CD4-positive, CD25-positive, alpha-beta regulatory T cell (primary cell): ENCODE results near the gene ATAD5. TPM values are rescaled to one million over a fixed set of nuclear protein-coding genes. Genes with fewer than 3 reads are reported as not detected.
"Not testable (repeated sequence)": the region's sequence is repeated elsewhere in the genome, so short reads cannot be mapped to it uniquely, and the experiment has no call there.

Source experiments
- ATAC-seq, 2 donors: fragments of 150-1000 bp; cut with Tn5 transposase; one replicate each; pipeline ENCODE4 v1.10.0; 2021; ENCODE audit warnings: low read depth in 2 of 2, moderate number of reproducible peaks in 2 of 2, moderate library complexity in 1 of 2
- DNase-seq, 3 donors: peaks; one replicate each; pipeline versions ENCODE4 v3.0.0 to v3.0.0-alpha.2; 2012 to 2022; ENCODE audit warnings: mixed read lengths in 1 of 3
- H3K27ac ChIP-seq: one replicate; pipeline ENCODE4 v1.7.0; 2013; ENCODE audit warnings: mild to moderate bottlenecking, low read length; ENCODE audit not compliant: insufficient read depth, poor library complexity, severe bottlenecking
- H3K27me3 ChIP-seq: one replicate; pipeline ENCODE4 v1.7.0; 2013; ENCODE audit warnings: low read length; ENCODE audit not compliant: control insufficient read depth, insufficient read depth
- H3K36me3 ChIP-seq: one replicate; pipeline ENCODE4 v1.7.0; 2013; ENCODE audit warnings: mild to moderate bottlenecking, low read length, moderate library complexity; ENCODE audit not compliant: control insufficient read depth, insufficient read depth
- H3K4me1 ChIP-seq: 2 replicates; pipeline ENCODE4 v1.7.0; 2013; ENCODE audit warnings: mild to moderate bottlenecking, low read length; ENCODE audit not compliant: insufficient read depth, control insufficient read depth, poor library complexity, severe bottlenecking
- H3K4me3 ChIP-seq: one replicate; pipeline ENCODE4 v1.7.0; 2013; ENCODE audit warnings: low read depth, mild to moderate bottlenecking, low read length, moderate library complexity
- H3K9me3 ChIP-seq, 2 experiments: 1 replicate in 1 of 2; 2 replicates in 1 of 2; pipeline ENCODE4 v1.7.0; 2013; ENCODE audit warnings: low read length in 2 of 2, mild to moderate bottlenecking in 1 of 2, moderate library complexity in 1 of 2; ENCODE audit not compliant: control insufficient read depth in 2 of 2
- H3K27ac Mint-ChIP-seq, 3 donors: one replicate each; pipeline ENCODE4 v1.8.0; 2020 to 2022; ENCODE audit warnings: mild to moderate bottlenecking in 3 of 3, mixed read lengths in 3 of 3, moderate library complexity in 2 of 3
- H3K27me3 Mint-ChIP-seq: one replicate; pipeline ENCODE4 v1.8.0; 2022; ENCODE audit warnings: mild to moderate bottlenecking, mixed read lengths
- H3K36me3 Mint-ChIP-seq: one replicate; pipeline ENCODE4 v1.8.0; 2020; ENCODE audit warnings: mixed read lengths
- H3K4me1 Mint-ChIP-seq, 4 donors: one replicate each; pipeline ENCODE4 v1.8.0; 2020 to 2022; ENCODE audit warnings: mixed read lengths in 4 of 4, mild to moderate bottlenecking in 1 of 4
- H3K4me3 Mint-ChIP-seq, 4 donors: one replicate each; pipeline ENCODE4 v1.8.0; 2020 to 2022; ENCODE audit warnings: mild to moderate bottlenecking in 4 of 4, mixed read lengths in 4 of 4, moderate library complexity in 3 of 4
- H3K9me3 Mint-ChIP-seq, 7 donors: one replicate each; pipeline ENCODE4 v1.8.0; 2020 to 2022; ENCODE audit warnings: mixed read lengths in 7 of 7, mild to moderate bottlenecking in 3 of 7, moderate library complexity in 2 of 7
- polyA plus RNA-seq, 4 donors: library from polyadenylated mRNA; unstranded; fragments of 300-500 nt; fragmentation: Illumina TruSeq; gene quantifications; one replicate each; pipeline ENCODE4 v1.2.3, GENCODE V29; 2021
- total RNA-seq: library from RNA; stranded (reverse); gene quantifications from one replicate; pipeline ENCODE4 v1.2.3, GENCODE V29; 2022

The ATAD5 gene
- total and polyA plus RNA-seq, 5 donors from 2014 or later: 0.72 to 5.7 (median 1.3) TPM

DNA sequence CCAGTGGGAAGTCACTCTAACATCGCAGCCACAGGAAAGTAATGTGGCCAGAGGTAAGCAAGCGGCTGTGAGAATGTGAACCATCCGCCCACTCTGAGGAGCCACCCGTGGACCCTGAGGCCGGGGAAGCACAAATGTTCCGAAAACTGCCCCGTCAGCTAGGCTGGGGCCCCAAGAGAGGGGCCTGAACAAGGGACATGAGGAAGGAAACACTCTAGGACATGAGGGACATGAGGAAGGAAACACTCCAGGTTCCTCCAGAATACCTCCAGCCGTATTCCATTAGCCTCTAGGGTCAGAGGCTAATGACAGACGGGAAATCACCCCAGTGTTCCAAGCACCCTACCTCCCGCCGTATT lies 74.0 kb downstream of the ATAD5 start:
- peak in 1 of 2 donors; percentile 8 for ATAC-seq
- Mint-ChIP-seq H3K4me1 (peaks cover 25 to 71% (median 48%) of the 10 kb centered on the region in 4 donors), H3K27me3 (no peaks in the 10 kb centered on the region), H3K9me3 (no peaks in the 10 kb centered on the region), H3K4me3 (peak overlapping the region; percentile 86 to 96 (median 92)), H3K27ac (peak overlapping the region; percentile 91 to 99 (median 97)), H3K36me3 (peaks cover 11% of the 10 kb centered on the region)
- peak overlapping the region; percentile 78 for H3K27ac ChIP-seq
- H3K9me3 ChIP-seq: no peaks in the 10 kb centered on the region
- H3K36me3 ChIP-seq: peaks cover 22% of the 10 kb centered on the region
- H3K27me3 ChIP-seq: no peaks in the 10 kb centered on the region
- DNase-seq: peak in 1 of 3 donors; percentile 37
- peaks cover 24% of the 10 kb centered on the region for H3K4me1 ChIP-seq
- H3K4me3 ChIP-seq: peak overlapping the region; percentile 95

DNA sequence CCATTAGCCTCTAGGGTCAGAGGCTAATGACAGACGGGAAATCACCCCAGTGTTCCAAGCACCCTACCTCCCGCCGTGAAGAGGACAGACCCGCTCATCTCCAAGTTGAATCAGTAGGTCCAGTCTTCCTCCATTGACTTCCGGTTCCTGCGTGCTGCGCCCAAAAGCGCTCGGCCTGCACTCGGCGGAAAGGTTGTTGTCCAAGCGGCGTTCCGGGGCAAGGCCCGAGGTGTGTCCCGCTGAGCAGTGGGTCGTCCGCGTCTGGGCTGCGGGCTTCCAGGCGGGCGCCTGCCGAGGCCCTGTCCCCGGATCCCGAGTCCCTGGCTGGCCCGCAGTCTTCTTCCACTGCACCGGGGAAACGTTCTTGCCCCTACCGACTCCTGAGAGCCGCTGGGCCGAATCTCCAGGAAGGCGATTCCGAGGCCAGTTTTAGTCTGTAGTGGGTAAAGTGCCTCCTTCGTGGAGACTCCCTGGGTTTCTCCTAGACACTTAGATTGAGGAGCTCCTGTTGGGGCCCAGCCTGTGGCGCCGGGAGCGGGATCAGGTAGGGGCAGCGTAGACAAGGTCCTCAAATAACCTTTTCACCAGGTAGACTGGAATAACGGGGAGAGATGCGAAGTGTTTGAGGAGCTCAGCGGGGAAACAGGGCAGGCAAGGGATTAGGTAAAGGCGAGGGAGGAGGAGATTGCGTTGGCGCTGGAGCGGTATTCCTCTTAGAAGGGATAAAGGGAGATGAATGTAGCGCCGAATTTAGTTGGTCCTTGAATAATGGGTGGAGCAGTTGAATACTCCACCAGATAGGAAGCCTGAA lies 74.5 kb downstream of the ATAD5 start, which contains the start of gene TEFM:
TSS of gene TEFM (minus strand) at position 138 of the 811 bp plus-strand sequence. CDS start at position 98, 40 bp downstream.
- Mint-ChIP-seq H3K27me3 (no peaks in the 10 kb centered on the region), H3K9me3 (no peaks in the 10 kb centered on the region), H3K4me3 (peak within 1 kb of the TSS; percentile 86 to 96 (median 92)), H3K36me3 (peaks cover 11% of the 10 kb centered on the region), H3K4me1 (peaks cover 23 to 67% (median 47%) of the 10 kb centered on the region in 4 donors), H3K27ac (peak within 1 kb of the TSS; percentile 91 to 99 (median 97))
- ATAC-seq (peak; percentile 97 to 98), DNase-seq (peak; percentile 74 to 95 (median 85))
- Histone ChIP-seq H3K36me3 (peaks cover 18% of the 10 kb centered on the region), H3K4me1 (peaks cover 24% of the 10 kb centered on the region), H3K27ac (peak within 1 kb of the TSS; percentile 78), H3K27me3 (no peaks in the 10 kb centered on the region), H3K4me3 (peak within 1 kb of the TSS; percentile 95), H3K9me3 (no peaks in the 10 kb centered on the region)

DNA sequence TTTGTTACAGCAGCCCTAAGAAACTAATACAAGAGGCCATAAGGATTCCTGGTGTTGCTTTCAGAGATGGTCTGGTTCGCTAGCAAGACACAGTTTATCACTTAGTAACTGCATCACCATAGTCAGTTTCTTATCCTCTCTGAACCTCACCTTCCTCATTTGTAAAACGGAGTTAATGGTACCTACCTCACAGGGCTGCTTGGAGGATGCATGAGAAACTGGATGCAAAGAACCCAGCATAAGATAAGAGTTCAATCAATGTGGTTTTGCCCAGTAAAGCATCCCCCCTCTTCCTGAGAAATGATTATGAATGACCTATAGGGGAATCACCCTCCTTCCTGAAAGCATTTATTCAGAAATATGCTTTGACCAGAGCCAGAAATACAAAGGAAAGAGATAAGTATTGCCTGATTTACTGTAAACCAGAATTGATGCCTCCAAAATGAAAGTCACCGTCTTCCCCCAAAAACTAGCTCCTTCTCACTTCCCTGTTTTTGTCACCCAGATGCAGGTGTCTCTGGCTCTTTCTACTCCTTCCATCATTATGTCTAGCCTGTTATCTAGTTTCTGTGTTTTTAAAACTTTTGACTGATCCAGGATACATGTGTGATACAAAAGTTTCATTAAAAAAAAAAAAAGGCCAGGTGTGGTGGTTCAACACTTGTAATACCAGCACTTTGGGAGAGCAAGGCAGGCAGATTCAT lies 77.1 kb downstream of the ATAD5 start:
- H3K27me3 Mint-ChIP-seq: no peaks in the 10 kb centered on the region
- no peak overlapping the region for H3K4me3 ChIP-seq
- peaks cover 14 to 49% (median 31%) of the 10 kb centered on the region in 4 donors for H3K4me1 Mint-ChIP-seq
- H3K36me3 Mint-ChIP-seq: peaks cover 2% of the 10 kb centered on the region
- no peaks in the 10 kb centered on the region for H3K27me3 ChIP-seq
- DNase-seq: no peak
- H3K4me1 ChIP-seq: peaks cover 20% of the 10 kb centered on the region
- peaks cover under 1% of the 10 kb centered on the region for H3K36me3 ChIP-seq
- no peak for ATAC-seq
- no peak overlapping the region for H3K27ac ChIP-seq
- H3K27ac Mint-ChIP-seq: peak overlapping the region in 1 of 3 donors; percentile 38
- peak overlapping the region in 2 of 4 donors; percentile 51 to 80 for H3K4me3 Mint-ChIP-seq
- H3K9me3 ChIP-seq: no peaks in the 10 kb centered on the region
- H3K9me3 Mint-ChIP-seq: no peaks in the 10 kb centered on the region

DNA sequence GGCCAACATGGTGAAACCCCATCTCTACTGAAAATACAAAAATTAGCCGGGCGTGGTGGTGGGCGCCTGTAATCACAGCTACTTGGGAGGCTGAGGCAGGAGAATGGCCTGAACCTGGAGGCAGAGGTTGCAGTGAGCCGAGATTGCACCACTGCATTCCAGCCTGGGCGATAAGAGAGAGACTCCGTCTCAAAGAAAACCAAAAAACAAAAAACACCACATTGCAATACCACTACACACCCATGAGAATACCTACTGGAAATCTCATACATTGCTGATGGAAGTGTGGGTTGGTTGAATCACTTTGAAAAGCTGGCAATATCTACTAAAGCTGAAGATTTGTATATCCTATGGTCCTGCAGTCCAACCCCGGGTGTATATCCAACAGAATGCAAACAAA lies 78.4 kb downstream of the ATAD5 start:
- not testable (repeated sequence) for H3K27me3 ChIP-seq, H3K4me3 ChIP-seq, H3K9me3 ChIP-seq, H3K27me3 Mint-ChIP-seq, DNase-seq, H3K36me3 ChIP-seq, H3K9me3 Mint-ChIP-seq, H3K36me3 Mint-ChIP-seq, H3K27ac ChIP-seq, ATAC-seq
- peaks cover 20% of the 10 kb centered on the region for H3K4me1 ChIP-seq
- Mint-ChIP-seq H3K4me1 (peaks cover 11 to 39% (median 25%) of the 10 kb centered on the region in 4 donors), H3K27ac (peak overlapping the region in 1 of 3 donors; percentile 52), H3K4me3 (peak overlapping the region in 1 of 4 donors; percentile 24)

DNA sequence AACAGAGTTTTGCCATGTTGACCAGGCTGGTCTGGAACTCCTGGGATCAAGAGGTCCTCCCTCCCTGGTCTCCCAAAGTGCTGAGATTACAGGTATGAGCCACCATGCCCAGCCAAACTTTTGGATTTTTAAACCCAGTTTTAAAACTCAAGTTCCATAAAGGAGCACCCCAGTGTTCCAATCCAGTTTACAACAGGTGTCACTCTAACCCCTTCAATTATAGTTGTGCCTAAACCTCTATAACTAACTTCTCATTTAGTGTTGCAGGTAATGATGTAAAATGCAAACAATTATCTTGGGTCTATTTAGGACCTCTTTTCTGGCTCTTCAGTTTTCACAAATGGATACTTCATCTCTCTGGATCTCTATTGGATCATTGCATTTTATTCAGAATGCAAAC lies 82.2 kb downstream of the ATAD5 start:
- peaks cover 13% of the 10 kb centered on the region for H3K27me3 Mint-ChIP-seq
- H3K36me3 Mint-ChIP-seq: no peaks in the 10 kb centered on the region
- no peak overlapping the region for H3K27ac Mint-ChIP-seq
- DNase-seq: no peak
- no peak overlapping the region for H3K4me3 Mint-ChIP-seq
- Histone ChIP-seq H3K4me1 (no peaks in the 10 kb centered on the region), H3K9me3 (no peaks in the 10 kb centered on the region), H3K36me3 (no peaks in the 10 kb centered on the region), H3K27ac (no peak overlapping the region), H3K27me3 (no peaks in the 10 kb centered on the region), H3K4me3 (no peak overlapping the region)
- no peak for ATAC-seq
- peaks cover 0 to 5% (median 2%) of the 10 kb centered on the region in 4 donors for H3K4me1 Mint-ChIP-seq
- H3K9me3 Mint-ChIP-seq: no peaks in the 10 kb centered on the region

DNA sequence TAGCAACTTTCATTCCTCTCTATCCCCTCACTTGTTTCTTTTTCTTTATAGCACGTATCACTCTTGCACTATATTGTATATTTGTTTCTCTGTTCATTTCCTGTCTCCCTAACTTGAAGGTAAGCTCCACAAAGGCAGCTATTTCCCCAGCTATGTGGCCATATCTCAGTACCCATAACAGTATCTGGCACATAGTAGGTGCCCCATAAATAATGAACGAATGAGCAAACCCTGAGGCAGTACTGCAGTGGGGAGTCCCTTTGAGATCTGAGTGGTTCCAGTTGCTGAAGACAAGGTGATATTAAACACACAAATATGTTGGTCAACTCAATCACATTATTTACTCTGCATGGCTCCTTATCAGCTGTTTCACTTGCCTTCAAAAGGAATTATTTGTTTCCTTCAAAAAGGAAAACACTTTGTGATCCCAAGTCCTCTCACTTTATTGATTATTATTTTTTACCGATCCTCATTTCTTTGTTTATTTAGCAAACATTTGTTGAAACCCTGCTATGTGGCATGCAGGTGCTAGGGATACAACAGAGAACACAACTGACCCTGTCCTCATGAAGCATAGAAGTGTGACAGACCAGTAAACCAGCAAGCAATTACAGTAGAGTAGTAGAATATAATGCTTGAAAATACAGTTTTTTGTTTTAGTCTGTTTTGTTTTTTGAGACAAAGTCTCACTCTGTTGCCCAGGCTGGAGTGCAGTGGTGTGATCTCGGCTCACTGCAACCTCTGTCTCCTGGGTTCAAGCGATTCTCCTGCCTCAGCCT lies 84.3 kb downstream of the ATAD5 start:
- Mint-ChIP-seq H3K4me3 (no peak overlapping the region), H3K4me1 (peaks cover 0 to 7% (median 0%) of the 10 kb centered on the region in 4 donors), H3K9me3 (peaks cover 0 to 3% (median 0%) of the 10 kb centered on the region in 7 donors), H3K36me3 (peaks cover 3% of the 10 kb centered on the region), H3K27ac (peak overlapping the region in 1 of 3 donors; percentile 32), H3K27me3 (peaks cover 31% of the 10 kb centered on the region)
- no peak for DNase-seq
- H3K4me3 ChIP-seq: no peak overlapping the region
- H3K27ac ChIP-seq: no peak overlapping the region
- no peaks in the 10 kb centered on the region for H3K36me3 ChIP-seq
- H3K27me3 ChIP-seq: peaks cover 7% of the 10 kb centered on the region
- no peak for ATAC-seq
- H3K9me3 ChIP-seq: no peaks in the 10 kb centered on the region
- no peaks in the 10 kb centered on the region for H3K4me1 ChIP-seq

DNA sequence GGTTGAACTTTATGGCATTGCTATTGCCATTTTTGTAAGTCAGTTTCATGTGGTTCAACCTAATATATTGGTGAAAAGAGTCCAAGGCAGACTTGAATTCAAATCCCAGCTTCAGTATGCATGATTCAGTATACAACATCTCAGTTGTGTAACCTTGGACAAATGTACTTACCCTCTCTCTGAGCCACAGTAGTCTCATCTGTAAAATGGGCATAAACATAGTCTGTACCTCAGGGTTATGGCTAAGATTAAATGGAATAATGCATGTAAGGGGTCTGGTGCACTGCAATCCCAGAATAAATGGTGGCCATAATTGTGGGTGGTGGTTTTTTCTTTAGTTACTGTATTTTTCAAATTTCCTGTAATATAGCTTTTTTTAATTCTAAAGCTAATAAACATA lies 85.3 kb downstream of the ATAD5 start:
- peaks cover 3% of the 10 kb centered on the region for H3K36me3 Mint-ChIP-seq

More for the DNA sequence above, 85.3 kb downstream of the ATAD5 start:
- peaks cover 38% of the 10 kb centered on the region for H3K27me3 Mint-ChIP-seq
- H3K9me3 Mint-ChIP-seq: peaks cover 0 to 4% (median 0%) of the 10 kb centered on the region in 7 donors
- H3K9me3 ChIP-seq: no peaks in the 10 kb centered on the region
- no peak overlapping the region for H3K4me3 Mint-ChIP-seq
- peaks cover 13% of the 10 kb centered on the region for H3K27me3 ChIP-seq
- ATAC-seq (no peak), DNase-seq (no peak)
- no peak overlapping the region for H3K27ac ChIP-seq
- H3K27ac Mint-ChIP-seq: no peak overlapping the region
- peaks cover 6% of the 10 kb centered on the region for H3K4me1 ChIP-seq
- peaks cover 0 to 13% (median 5%) of the 10 kb centered on the region in 4 donors for H3K4me1 Mint-ChIP-seq
- H3K36me3 ChIP-seq: no peaks in the 10 kb centered on the region
- H3K4me3 ChIP-seq: no peak overlapping the region
